Stimulated activated CD8-positive, alpha-beta memory T cell treated with anti-CD3 and anti-CD28 coated beads, Interleukin-4, amount 100 ng/mL, for 24 hours (primary cell): ENCODE results near the gene OGN.
"Not testable (repeated sequence)": the region's sequence is repeated elsewhere in the genome, so short reads cannot be mapped to it uniquely, and the experiment has no call there.

Source experiments
- DNase-seq: peaks from one replicate; pipeline ENCODE4 v3.0.0-alpha.2; 2020; ENCODE audit warnings: low read depth

Gene OGN

DNA sequence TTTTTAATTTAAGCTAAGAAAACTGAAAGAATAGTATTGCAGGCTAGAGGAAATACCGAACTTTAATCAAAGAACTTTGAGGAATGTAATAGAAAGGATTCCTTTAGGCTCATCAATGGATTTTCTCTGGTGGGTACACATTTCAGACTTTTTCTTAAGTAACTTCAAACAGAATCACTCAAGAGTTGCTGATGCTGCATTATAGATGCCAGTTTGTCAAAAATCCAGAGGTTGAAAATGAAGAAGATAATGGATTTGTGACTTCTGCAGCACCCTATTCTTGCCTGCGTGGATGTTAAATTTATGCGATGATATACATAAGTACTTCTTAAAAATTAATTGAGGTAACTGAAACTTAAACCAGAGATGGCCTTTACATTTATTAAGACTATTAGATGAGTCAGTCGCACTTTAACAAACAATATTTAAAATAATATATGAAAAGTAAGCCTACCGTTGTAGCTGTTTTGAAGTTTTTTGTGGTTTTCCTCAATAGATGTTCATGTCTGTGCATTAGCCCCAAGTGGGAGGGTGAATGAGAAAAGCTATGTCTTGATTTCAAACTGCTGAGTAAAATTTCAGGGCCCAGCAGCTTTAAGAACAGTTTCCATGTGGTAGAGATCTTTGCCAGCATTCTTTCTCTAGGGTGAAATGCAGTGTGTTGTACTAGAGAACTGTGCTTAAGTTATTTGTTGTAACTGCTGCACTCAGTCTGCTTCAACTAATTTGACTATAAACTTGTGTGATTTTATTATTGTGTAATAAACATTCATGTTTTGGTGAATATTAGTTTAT, at the start of gene OGN:
Gene OGN, minus strand, starts transcription at position 537 of the 795 bp plus-strand sequence. CDS start 1,171 bp downstream, outside the sequence.
- DNase-seq = no peak

DNA sequence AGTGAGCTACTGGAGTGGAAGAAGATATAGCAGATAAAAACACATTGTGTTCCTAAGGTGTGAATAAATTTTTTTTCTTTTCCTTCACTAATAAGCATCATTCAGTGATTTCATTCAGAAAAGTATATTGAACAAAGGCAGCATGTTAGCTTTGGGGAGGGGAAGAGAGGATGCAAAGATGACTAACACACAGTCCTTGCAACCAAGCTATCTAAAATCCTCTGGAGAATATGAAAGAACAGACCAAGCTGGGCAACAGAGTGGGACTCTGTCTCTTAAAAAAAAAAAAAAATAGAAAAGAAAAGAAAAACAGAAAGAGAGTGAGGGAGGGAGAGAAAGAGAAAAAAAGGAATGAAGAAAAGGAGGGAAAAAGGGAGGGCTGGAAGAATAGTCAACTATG, 42.2 kb upstream of the OGN start:
- DNase-seq = no peak

DNA sequence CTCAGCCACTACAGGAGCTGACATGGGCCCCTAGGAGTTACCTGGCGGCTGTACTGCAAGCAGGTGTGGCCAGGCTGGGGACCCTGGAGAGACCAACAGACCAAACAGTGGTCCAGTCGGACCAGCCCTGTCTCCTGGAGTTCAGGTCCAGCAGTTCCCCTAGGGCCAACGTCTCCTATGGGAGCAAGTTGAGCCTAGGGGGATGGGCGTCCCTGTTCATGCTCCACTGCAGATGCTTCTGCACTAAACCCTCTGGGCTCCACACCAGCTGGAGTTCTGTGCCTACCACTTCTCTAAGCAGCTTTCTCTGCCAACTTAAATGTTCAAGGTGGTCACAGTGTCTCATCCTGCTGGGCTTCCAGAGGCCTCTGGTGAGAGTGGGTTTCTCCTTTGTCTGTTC, 40.5 kb upstream of the OGN start:
- no peak for DNase-seq

- no peak for DNase-seq
These were observed 36.3 kb upstream of the OGN start for GRCh38 chr9:92440751-92441046.

DNA sequence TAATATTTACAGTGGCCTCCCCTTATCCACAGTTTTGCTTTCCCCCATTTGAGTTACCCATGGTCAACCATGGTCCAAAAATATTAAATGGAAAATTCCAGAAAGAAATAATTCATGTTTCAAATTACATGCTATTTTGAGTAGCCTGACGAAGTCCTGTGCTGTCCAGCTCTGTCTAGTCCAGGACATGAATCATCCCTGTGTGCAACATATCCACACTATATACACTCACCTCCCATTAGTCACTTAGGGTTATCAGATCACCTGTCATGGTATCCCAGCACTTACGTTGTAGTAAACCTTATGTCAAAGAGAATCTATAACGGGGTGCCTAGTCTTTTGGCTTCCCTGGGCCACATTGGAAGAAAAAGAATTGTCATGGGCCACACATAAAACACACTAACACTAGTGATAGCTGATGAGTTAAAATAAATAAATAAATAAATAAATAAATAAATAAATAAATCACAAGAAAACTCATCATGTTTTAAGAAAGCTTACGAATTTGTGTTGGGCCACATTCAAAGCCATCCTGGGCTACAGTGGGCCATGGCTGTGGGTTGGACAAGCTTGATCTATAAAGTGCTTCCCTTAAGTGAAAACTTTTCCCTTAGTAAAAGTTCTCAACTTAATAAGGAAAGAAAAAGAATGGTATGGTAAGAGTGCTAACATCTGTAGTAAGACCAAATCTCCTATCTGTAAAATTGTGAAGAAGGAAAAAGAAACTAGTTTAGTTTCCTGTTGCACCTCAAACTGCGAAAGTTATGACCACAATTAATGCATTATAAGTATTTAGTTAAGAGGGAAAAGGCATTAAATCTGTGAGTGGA, 35.8 kb upstream of the OGN start:
- no peak for DNase-seq

GRCh38 chr9:92438900-92439526, 34.6 kb upstream of the OGN start:
- DNase-seq = no peak

DNA sequence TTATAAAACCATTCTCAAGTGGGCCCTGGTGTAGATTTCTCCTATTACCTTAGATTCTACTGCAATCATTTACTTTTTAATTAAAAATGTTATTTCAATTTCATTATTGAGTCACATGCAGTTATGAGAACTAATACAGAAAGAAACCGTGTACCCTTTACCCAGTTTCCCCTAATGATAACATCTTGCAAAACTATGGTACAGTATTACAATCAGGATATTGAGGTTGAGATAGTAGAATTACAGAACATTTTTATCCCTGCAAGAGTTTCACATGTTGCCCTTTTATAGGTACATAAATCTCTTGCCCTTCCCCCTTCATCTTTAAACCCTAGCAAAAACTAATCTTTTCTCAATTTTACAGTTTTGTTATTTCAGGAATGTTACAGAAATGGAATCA, 30.9 kb upstream of the OGN start:
- no peak for DNase-seq

DNA sequence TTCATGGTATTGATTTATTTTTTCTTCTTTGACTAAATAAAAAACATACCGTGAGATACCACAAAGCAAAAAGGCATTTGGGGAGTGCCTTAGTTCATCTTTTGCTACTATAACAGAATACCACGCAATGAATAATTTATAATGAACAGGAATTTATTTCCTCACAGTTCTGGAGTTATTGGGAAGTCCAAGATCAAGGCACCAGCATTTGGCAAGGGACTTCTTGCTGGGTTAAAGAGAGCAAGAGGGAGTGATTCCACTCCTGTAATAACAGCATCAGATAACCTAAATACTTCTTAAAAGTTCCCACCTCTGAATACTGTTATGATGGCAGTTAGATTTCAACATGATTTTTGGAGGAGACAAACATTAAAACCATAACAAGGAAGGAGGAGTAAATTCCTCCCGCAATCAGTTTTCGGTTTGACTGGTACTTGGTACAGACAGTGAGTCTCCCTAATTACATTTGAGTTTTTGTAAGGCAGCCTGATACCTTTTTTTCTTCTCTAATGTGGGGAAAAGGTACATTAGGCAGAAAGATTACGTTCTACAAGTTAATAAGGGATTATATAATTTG, 28.7 kb upstream of the OGN start:
- DNase-seq = no peak

- DNase-seq = no peak
These were observed 28.0 kb upstream of the OGN start for GRCh38 chr9:92432350-92432749.

GRCh38 chr9:92429836-92430235, 25.5 kb upstream of the OGN start:
- DNase-seq = no peak

GRCh38 chr9:92426501-92427145, 22.2 kb upstream of the OGN start:
- DNase-seq = no peak

DNA sequence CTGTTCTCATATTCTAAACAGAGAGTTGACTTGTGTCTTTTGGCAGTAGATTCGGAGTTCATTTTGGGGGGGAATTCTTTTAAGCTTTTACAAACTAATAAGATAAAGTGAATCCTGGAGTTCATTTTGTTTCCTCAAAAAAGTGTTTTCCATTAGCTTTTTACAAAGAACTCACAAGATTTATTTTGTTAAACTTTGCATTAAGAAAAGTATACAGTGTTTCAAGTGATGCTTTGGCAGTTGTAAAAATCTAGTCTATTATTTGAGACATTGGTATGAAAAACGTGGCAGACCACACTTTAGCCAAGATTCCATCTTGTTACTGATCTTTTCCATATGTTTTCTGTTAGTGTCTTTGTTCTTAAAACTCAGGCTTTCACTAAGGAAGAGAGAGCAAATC, 21.1 kb upstream of the OGN start:
- DNase-seq = no peak

DNA sequence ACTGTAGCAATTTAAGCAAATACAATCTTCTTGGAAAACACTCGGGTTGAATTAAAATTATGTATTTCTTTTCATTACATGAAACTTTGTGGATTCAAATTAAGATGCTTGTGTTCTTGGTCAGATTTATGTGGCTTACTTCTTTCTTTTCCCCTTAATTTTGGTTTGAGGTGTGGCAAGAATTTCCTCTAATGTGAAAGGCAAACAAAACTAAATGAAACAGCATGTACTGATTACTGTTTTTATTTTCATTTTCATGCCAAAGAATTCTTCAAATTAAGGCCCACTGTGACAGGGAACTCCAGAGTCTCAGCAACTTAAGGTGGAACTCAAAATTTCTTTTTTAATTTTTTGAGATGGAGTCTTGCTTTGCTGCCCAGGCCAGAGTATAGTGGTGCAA, 20.0 kb upstream of the OGN start, which contains the start of gene OMD:
Gene OMD, minus strand, starts transcription at position 132 of the 400 bp plus-strand sequence. CDS start 6,913 bp downstream, outside the sequence.
- no peak for DNase-seq

GRCh38 chr9:92423612-92424011, 19.2 kb upstream of the OGN start:
- no peak for DNase-seq

- DNase-seq = no peak
These were observed 18.4 kb upstream of the OGN start for GRCh38 chr9:92422611-92423338.

- no peak for DNase-seq
These were observed 10.2 kb upstream of the OGN start for GRCh38 chr9:92414566-92414965.

GRCh38 chr9:92411157-92411556, 6.8 kb upstream of the OGN start:
- not testable (repeated sequence) for DNase-seq

DNA sequence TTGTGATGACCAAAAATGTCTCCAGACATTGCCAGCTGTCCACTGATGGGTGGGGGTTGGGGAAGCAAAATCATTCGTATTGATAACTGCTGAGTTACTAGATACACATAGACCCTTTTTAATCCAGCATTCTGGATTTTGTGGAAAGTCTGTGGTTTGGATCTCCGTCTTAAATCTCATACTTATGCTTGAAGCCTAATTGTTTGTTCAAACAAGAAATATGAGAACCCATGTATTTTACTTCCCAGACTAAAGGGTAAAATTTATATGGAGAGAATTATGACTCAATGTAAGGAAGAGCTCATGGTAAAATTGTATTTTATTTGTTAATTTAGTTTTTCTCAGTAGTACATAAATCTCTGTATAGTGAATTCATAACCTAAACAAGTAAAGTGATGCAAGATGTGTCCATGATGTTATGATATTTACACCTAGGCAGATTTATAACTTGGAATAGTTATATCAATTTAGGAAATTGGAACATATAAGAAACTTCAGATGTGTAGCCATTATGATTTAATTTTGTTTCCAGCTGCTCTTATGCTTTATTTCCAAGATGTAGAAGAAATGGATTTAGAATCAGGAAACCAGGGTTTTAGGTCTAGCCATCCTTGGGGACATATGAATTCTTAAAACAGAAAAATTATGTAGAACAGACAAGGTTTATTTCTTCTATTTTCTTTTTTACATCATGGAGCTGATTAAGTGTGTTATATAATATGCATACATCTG, 4.5 kb upstream of the OGN start:
- no peak for DNase-seq

DNA sequence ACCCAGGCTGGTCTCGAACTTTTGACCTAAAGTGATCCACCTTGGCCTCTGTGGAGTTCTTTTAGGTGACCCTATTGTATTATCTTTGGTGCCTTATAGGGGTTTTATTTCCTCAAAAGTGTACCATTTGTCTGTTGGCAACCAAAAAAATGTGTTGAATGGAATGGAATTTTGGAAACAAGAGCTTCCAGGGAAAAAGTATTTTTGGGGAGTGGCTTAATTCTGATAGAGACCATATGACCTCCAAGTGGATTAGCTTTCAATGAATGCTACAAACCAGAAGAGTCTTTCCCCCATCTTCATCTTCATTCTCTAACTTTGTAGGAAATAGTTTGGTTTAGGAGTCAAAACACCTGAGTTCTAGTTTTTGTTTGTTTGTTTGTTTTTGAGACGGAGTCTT, 3.4 kb upstream of the OGN start:
- no peak for DNase-seq

DNA sequence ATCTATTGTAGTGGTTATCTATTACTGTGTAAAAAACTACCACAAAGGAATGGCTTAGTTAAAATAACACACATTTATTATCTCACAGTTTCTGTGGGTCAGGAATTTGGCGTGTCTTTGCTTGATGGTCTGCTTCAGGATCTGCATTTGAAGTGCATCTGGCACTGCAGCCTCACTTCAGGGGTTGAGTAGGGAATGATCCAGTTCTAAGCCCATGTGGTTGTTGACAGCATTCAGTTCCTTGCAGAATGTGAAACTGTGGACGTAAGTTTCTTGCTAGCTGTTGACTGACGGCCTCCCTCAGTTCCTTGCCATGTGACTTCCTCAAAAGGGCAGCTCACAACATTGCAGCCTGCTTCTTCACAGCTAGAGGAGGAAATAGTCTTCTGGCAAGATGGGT, 2.1 kb upstream of the OGN start:
- DNase-seq = no peak

- no peak for DNase-seq
These were observed 1.4 kb upstream of the OGN start for GRCh38 chr9:92405818-92406217.
